Measurements from ENCODE around the gene SPATA20.

GRCh38 chr17:50572541-50572940 is 25.6 kb downstream of the SPATA20 start:
- TF ChIP-seq CTCF (IDR thresholded peaks at IDR 0.05; ENCODE audit: low read depth, low read length) (no peak), EZH2phosphoT487 (IDR thresholded peaks at IDR 0.05; ENCODE audit: low read depth) (no peak)

Data from OCI-LY3 (cell line).